HAP-1 (cell line): ENCODE data around the gene ARHGAP20.

Experiments
- DNase-seq, 2 experiments: peaks; one replicate each; pipeline ENCODE4 v3.0.0-alpha.2; 2016 to 2020; ENCODE audit warnings: low spot score in 2 of 2
- H3K27me3 ChIP-seq: fragments of 250-450 bp; sonication (Bioruptor Pico); 2 replicates; pipeline ENCODE4 v1.5.1; 2020; ENCODE audit warnings: low read depth, mild to moderate bottlenecking, moderate library complexity
- H3K36me3 ChIP-seq: fragments of 250-450 bp; sonication (Bioruptor Pico); replicated peaks from 2 replicates; pipeline ENCODE4 v1.5.1; 2020; ENCODE audit warnings: mild to moderate bottlenecking
- H3K4me1 ChIP-seq: fragments of 250-450 bp; sonication (Bioruptor Pico); 2 replicates; pipeline ENCODE4 v1.5.1; 2020; ENCODE audit warnings: mild to moderate bottlenecking
- H3K4me3 ChIP-seq: fragments of 250-450 bp; sonication (Bioruptor Pico); 2 replicates; pipeline ENCODE4 v1.5.1; 2020; ENCODE audit warnings: mild to moderate bottlenecking, moderate library complexity
- H3K9me3 ChIP-seq: fragments of 250-450 bp; sonication (Bioruptor Pico); 2 replicates; pipeline ENCODE4 v1.5.1; 2020; ENCODE audit warnings: mild to moderate bottlenecking, moderate library complexity
- in situ Hi-C: fragments of 300-500 bp; cut with MboI; formaldehyde crosslinking; loops from 3 replicates; pipeline ENCODE4 v1.14.3; 2020; ENCODE audit warnings: low sequenced_read_pairs, inconsistent platforms, mixed read lengths

Gene ARHGAP20, protein sequence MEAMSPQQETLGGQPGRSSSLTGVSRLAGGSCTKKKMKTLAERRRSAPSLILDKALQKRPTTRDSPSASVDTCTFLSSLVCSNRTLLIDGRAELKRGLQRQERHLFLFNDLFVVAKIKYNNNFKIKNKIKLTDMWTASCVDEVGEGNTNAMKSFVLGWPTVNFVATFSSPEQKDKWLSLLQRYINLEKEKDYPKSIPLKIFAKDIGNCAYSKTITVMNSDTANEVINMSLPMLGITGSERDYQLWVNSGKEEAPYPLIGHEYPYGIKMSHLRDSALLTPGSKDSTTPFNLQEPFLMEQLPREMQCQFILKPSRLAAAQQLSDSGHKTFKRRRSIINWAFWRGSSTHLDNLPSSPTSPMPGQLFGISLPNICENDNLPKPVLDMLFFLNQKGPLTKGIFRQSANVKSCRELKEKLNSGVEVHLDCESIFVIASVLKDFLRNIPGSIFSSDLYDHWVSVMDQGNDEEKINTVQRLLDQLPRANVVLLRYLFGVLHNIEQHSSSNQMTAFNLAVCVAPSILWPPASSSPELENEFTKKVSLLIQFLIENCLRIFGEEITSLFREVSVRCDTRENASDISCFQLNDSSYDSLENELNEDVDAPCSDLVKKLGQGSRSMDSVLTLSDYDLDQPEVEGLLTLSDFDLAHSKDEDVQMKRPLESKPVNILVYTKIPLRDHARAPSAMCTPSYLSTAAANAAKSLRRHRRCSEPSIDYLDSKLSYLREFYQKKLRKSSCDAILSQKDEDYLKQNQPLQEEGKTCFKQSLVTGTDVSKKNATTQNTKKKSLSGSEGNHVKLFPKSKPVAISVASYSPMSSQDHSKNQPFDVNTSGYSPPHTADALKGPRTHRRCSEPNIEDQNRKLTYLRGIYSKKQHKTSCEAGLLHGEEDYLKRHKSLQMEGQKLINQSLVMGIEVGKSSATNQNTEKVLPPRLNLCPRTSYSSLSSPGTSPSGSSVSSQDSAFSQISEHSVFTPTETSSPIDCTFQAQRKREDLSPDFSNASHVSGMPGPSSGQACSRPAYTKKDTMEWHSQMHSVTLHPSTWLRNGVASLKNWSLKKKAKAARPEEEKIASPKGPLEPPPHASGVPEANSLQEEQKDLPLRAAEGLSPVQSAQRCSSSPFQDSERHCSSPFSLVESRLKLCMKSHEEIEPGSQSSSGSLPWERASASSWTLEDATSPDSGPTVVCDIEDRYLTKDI

DNA sequence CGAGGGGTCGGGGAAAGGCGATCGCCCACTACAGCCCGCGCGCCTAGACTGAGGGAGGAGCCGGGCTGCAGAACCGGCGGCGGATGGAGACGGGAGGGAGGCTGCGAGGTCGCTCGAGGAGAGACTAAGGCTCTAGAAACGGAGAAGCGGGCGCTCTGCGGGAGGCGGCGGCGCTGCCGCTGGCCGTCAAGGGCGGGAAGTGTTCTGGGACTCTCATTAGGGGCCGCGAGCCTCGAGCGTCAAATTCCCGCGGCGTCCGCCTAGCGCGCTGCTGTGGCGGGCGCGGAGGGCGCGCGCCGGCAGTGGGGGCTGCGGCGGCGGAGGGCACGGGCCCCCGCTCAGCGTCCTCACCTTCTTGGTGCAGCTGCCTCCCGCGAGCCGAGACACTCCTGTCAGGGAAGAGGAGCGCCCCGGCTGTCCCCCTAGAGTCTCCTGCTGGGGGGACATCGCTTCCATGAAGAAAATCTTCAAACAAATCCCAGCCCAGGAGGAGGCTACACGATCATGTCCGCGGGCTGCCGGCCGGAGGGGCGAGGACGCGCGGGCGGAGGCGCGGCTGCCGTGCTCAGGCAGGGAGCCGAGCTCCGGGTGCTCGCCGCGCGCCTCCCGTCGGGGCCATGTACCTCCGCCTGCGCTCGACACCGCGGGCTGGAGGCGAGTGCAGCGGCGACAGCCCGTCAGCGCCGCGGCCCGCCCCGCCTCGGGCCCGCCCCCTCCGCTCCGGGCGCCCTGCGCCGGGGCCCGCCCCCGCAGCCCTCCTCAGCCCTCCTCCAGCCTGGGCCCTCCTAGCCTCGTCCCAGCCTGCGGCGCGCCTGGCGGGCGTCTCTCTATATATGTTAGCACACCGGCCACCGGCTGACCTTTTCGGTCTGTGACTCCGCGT, at the start of gene ARHGAP20:
Gene ARHGAP20 (minus strand): TSS at position 662 of the 883 bp plus-strand sequence. CDS start 206 bp downstream, at position 456.
- in situ Hi-C loops = no loop called here
- H3K4me3 ChIP-seq = peak within 1 kb of the TSS; percentile 24
- H3K9me3 ChIP-seq = no peaks in the 10 kb centered on the region
- no peaks in the 10 kb centered on the region for H3K36me3 ChIP-seq
- H3K4me1 ChIP-seq = no peaks in the 10 kb centered on the region
- peaks cover 45% of the 10 kb centered on the region for H3K27me3 ChIP-seq
- peak; percentile 46 to 68 for DNase-seq

DNA sequence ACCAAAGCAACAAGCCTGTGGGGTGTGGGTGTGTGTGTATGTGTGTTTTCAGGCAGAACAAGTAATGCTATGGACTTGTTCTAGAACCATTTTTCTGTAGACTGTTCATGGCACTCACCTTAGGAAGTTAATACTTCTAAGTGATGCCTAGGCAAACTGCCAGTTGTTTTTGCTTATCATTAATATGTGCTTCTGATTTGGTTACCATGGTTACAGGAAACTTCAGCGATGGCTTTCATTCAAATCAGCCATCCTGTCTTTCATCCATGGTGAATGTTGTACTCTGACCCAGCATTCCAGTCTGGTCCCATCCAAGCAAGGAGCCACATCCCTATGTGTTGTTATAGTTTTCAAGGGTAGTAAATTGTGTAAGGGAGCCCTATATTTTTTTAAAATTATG, 49.8 kb upstream of the ARHGAP20 start:
- no peaks in the 10 kb centered on the region for H3K9me3 ChIP-seq
- in situ Hi-C loops = no loop called here
- no peaks in the 10 kb centered on the region for H3K27me3 ChIP-seq
- H3K4me1 ChIP-seq = no peaks in the 10 kb centered on the region
- no peak for DNase-seq
- no peaks in the 10 kb centered on the region for H3K36me3 ChIP-seq
- no peak overlapping the region for H3K4me3 ChIP-seq

DNA sequence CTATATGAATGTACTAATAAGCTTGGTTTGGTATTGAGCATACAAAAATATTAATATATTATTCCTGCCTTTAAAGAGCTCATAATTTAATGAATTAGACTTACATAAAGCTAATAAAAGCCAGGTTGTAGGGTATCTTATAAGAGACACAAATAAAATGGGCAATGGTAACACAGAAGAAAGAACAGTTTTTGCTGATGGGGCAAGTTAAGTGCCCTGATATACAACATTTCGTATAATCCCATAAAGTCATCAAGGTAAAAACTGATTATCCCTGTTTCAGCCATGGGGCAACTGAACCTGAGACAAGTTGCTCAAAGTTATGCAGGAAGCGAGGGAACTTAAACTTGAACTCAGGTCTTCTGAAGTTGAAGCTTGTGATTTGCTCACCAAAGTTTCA, 48.9 kb upstream of the ARHGAP20 start:
- Histone ChIP-seq H3K9me3 (no peaks in the 10 kb centered on the region), H3K4me1 (no peaks in the 10 kb centered on the region), H3K27me3 (no peaks in the 10 kb centered on the region), H3K4me3 (no peak overlapping the region), H3K36me3 (no peaks in the 10 kb centered on the region)
- in situ Hi-C loops = no loop called here
- DNase-seq = no peak

DNA sequence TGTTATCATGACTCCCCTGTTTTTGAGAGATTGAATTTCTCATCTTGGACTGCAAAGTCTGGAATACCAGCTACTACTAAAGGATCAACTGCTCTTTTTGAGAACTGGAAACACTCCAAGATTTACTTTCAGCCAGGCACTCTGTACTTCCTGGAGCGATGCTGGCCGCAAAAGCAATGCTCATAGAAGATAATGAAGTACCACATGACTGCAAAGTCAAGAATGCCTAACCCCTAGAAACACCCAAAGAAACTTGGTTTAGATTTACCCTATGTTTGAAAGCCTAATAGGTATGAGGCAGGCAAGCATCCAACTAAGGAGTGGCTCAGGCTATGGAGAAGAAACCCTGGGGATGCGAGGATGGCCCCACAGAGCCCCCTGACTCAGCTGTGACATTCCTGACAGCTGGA, 47.7 kb upstream of the ARHGAP20 start:
- in situ Hi-C loops = no loop called here
- Histone ChIP-seq H3K4me3 (no peak overlapping the region), H3K4me1 (no peaks in the 10 kb centered on the region)

DNA sequence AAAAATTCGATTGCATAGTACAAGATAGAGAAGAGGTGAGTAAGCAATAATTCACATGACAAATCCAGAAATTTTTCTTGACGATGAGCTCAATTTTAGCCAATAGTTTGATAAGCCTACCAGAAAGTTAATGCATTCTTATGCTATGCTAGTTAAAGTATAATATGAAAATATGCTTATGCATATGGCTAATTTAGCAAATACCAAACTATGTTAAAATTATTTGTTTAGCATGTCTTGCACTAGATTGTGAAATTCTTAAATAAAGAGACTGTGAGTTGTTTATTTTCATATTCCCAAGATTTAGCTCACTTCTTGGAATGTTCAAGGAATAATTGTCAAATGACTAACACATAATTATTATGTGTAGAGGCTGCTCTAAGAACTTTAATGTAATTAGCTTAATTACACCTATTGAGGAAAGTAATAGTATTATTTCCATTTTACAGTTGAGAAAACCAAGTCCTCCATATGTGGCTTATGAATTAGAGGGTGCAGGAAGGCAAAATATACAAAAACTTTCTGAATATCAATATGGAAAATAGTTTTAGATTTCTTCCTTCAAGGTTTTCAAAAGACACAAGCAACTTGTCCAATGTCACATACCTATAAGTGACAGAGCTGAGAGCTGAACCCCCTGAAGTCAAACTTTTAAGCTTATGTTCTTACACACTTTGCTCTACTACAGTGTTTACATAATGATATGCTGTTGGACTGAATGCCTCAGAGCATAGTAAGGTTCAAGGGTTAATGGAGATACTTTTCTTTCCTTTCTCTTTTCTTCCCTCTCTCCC, 45.9 kb upstream of the ARHGAP20 start:
- H3K36me3 ChIP-seq = no peaks in the 10 kb centered on the region
- in situ Hi-C loops = no loop called here
- H3K4me3 ChIP-seq = no peak overlapping the region
- H3K27me3 ChIP-seq = no peaks in the 10 kb centered on the region
- no peaks in the 10 kb centered on the region for H3K9me3 ChIP-seq
- no peak for DNase-seq
- no peaks in the 10 kb centered on the region for H3K4me1 ChIP-seq

More for the DNA sequence above, 47.7 kb upstream of the ARHGAP20 start:
- Histone ChIP-seq H3K27me3 (no peaks in the 10 kb centered on the region), H3K36me3 (no peaks in the 10 kb centered on the region), H3K9me3 (no peaks in the 10 kb centered on the region)
- no peak for DNase-seq

DNA sequence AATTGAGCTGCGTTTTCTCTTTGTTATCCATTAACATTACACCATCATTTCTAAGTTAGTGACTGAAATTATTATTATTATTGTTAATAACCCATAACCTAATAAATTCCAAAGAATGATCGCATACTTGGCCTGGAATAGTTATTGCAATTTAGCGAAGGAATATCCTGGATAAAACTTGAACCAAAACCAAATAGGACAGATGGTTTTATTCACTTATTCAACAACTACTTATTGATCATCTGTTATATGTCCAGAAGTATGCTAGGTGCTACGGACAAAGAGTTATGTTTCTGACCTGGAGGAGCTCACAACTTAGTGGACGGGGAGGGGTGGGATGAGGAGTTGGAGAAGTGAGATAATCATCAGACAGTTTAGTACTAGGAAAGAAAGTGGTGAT, 44.8 kb upstream of the ARHGAP20 start:
- no peaks in the 10 kb centered on the region for H3K36me3 ChIP-seq
- no peaks in the 10 kb centered on the region for H3K9me3 ChIP-seq
- in situ Hi-C loops = no loop called here
- DNase-seq = no peak
- H3K4me1 ChIP-seq = no peaks in the 10 kb centered on the region
- H3K27me3 ChIP-seq = no peaks in the 10 kb centered on the region
- no peak overlapping the region for H3K4me3 ChIP-seq

DNA sequence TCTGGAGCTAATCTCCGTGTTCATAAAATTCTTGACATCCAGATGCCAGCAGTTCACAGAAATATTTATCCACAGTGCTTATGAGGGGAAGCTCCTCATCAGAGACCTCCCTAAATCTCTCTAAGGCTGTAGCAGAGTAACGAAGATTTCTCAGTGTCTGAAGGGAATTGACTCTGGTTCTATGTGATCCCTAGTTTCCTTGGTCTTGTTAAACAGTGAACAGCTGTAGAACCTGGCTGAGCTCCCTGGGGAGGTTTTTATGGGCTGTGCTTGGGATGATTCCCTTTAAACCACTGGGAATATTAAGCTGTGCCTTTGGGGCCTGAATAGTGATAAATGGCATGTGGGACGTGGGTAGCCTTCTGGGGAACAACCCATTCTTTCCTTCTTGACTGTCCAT, 43.7 kb upstream of the ARHGAP20 start:
- no peaks in the 10 kb centered on the region for H3K36me3 ChIP-seq
- H3K27me3 ChIP-seq = no peaks in the 10 kb centered on the region
- no peak for DNase-seq
- H3K4me3 ChIP-seq = no peak overlapping the region
- no peaks in the 10 kb centered on the region for H3K4me1 ChIP-seq
- H3K9me3 ChIP-seq = no peaks in the 10 kb centered on the region
- in situ Hi-C loops = no loop called here

DNA sequence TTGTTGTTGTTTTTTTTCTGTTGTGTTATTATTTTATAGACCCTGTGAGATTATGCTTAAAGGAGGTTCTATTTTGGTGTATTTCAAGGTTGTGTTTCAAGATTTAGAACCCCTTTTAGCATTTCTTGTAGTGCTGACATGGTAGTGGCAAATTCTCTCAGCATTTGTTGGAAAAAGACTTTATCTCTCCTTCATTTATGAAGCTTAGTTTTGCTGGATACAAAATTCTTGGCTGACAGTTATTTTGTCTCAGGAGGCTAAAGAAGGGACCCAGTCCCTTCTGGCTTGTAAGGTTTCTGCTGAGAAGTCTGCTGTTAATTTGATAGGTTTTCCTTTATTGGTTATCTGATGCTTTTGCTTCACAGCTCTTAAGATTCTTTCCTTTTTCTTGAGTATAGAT, 40.7 kb upstream of the ARHGAP20 start:
- no peak overlapping the region for H3K4me3 ChIP-seq
- no peaks in the 10 kb centered on the region for H3K4me1 ChIP-seq
- no peak for DNase-seq
- in situ Hi-C loops = no loop called here
- H3K9me3 ChIP-seq = no peaks in the 10 kb centered on the region
- H3K36me3 ChIP-seq = no peaks in the 10 kb centered on the region
- H3K27me3 ChIP-seq = no peaks in the 10 kb centered on the region

DNA sequence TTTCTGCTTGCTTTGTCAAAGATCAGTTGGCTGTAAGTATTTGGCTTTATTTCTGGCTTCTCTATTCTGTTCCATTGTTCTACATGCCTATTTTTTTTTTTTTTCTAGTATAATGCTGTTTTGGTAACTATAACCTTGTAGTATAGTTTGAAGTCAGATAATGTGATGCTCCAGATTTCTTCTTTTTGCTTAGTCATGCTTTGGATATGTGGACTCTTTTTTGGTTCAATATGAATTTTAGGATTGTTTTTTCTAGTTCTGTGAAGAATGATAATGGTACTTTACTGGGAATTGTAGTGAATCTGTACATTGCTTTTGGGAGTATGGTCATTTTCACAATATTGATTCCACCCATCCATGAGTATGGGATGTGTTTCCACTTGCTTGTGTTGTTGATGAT, 37.9 kb upstream of the ARHGAP20 start:
- DNase-seq = no peak
- Histone ChIP-seq H3K9me3 (no peaks in the 10 kb centered on the region), H3K27me3 (no peaks in the 10 kb centered on the region), H3K4me1 (no peaks in the 10 kb centered on the region), H3K4me3 (no peak overlapping the region), H3K36me3 (no peaks in the 10 kb centered on the region)
- in situ Hi-C loops = no loop called here

DNA sequence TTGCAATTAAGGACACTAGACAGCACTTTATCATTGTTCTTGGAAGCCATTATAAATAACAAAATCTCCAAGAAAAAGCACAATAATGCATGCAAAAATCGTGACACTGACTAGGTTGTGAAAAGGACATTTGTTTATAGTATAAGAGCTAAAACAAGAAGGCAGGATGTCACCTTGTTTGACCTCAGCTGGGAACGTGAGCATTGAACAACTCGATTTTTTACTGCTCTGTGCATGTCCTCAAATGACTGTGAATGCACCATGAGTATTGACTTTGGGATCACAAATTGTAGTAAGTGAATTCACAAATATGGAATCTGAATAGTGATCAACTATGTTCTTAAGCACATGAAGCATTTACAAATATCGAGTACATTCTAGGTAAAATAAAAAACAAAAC, 35.3 kb upstream of the ARHGAP20 start:
- Histone ChIP-seq H3K36me3 (no peaks in the 10 kb centered on the region), H3K4me1 (no peaks in the 10 kb centered on the region), H3K27me3 (no peaks in the 10 kb centered on the region), H3K9me3 (no peaks in the 10 kb centered on the region), H3K4me3 (no peak overlapping the region)
- no peak for DNase-seq
- in situ Hi-C loops = no loop called here

DNA sequence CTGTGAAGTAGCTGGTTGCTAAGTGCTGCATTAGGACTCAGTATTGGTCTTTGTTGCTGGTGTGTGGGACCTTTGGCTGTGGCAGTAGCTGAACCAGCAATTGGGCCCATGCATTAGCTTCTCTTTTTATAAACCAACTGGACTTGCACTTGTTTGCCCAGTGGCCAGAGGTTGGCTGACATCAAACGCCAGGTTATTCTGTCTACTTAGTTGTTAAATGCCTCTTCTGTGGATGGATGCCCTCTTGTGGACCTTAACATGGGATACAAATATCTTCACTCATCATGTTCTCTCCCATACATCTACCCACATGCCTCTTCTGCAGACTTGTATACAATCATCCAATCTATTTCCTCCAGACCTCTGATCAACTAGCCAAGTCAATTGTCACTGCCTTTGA, 26.4 kb upstream of the ARHGAP20 start:
- Histone ChIP-seq H3K27me3 (no peaks in the 10 kb centered on the region), H3K36me3 (no peaks in the 10 kb centered on the region), H3K9me3 (no peaks in the 10 kb centered on the region), H3K4me3 (no peak overlapping the region), H3K4me1 (no peaks in the 10 kb centered on the region)
- DNase-seq = no peak
- in situ Hi-C loops = no loop called here

DNA sequence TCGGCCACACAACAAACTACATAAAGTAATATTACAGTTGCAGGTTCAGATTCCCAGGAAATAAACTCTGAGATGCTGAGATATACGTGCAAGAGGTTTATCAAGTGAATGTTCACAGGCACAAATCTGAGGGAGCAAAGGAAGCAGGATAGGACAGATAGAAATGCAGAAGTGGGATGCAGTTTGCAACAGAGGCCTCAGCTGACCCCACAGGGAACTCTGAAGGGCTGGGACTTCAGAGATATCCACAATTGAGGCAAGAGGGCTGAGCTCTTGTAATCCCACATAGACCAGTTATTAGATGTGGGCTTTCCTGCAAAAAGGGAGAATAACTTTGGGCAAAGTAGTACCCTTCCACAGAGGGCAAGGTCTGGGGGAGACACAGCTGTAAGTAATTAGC, 25.4 kb upstream of the ARHGAP20 start:
- Histone ChIP-seq H3K9me3 (no peaks in the 10 kb centered on the region), H3K27me3 (no peaks in the 10 kb centered on the region; the same call in 1 of the 2 replicates), H3K4me1 (no peaks in the 10 kb centered on the region), H3K36me3 (no peaks in the 10 kb centered on the region), H3K4me3 (no peak overlapping the region)
- DNase-seq = no peak
- in situ Hi-C loops = no loop called here
